Stimulated activated CD8-positive, alpha-beta memory T cell treated with anti-CD3 and anti-CD28 coated beads, Interleukin-7, amount 100 ng/mL, for 24 hours (primary cell): ENCODE results near the gene CT45A5.
A peak's percentile ranks its signal among the peaks of the same experiment; 100 is the strongest.
"Not testable (repeated sequence)": the region's sequence is repeated elsewhere in the genome, so short reads cannot be mapped to it uniquely, and the experiment has no call there.

Experiments used
- DNase-seq: peaks from one replicate; pipeline ENCODE4 v3.0.0-alpha.2; 2020; ENCODE audit warnings: low read depth

The CT45A5 gene

DNA sequence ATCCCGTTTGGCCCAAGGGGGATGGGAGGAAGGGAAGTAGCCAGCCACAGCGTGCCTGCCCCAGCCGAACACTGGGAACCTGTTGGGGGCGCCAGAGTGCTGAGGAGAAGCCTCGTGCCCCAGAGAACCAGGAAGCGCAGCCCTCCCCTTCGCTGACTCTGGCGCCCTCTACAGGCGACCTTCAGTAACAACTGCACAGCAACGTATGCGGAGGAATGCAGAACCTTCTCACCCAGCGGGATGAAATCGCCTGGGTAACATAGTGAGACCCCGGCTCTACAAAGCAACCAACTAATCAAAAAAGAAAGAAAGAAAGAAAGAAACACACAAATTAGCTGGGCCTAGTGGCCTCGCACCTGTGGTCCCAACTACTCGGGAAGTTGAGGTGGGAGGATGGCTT, at the start of gene CT45A5:
Gene CT45A5 (minus strand): TSS at position 101 of the 400 bp plus-strand sequence. CDS start 3,774 bp downstream, outside the sequence.
- not testable (repeated sequence) for DNase-seq

GRCh38 chrX:135819912-135820311, 34.6 kb upstream of the CT45A5 start, which contains the start of gene CT45A2:
CT45A2 (minus strand) TSS chrX:135820012; CDS start chrX:135816265, 3,747 bp downstream.
- DNase-seq, result not testable (repeated sequence)

- DNase-seq, result not testable (repeated sequence)
These were observed 17.4 kb upstream of the CT45A5 start, which contains the start of gene CT45A6 for GRCh38 chrX:135802687-135803086. CT45A6 (minus strand) TSS chrX:135802787; CDS start chrX:135798993, 3,794 bp downstream.

GRCh38 chrX:135768091-135768490, 17.2 kb downstream of the CT45A5 start, which contains the start of gene CT45A3:
CT45A3 (minus strand) TSS chrX:135768191; CDS start chrX:135764444, 3,747 bp downstream.
- DNase-seq, result not testable (repeated sequence)

DNA sequence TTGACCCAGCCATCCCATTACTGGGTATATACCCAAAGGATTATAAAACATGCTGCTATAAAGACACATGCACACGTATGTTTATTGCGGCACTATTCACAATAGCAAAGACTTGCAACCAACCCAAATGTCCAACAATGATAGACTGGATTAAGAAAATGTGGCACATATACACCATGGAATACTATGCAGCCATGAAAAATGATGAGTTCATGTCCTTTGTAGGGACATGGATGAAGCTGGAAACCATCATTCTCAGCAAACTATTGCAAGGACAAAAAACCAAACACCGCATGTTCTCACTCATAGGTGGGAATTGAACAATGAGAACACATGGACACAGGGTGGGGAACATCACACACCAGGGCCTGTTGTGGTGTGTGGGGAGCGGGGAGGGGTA, 40.6 kb downstream of the CT45A5 start:
- DNase-seq, result not testable (repeated sequence)

DNA sequence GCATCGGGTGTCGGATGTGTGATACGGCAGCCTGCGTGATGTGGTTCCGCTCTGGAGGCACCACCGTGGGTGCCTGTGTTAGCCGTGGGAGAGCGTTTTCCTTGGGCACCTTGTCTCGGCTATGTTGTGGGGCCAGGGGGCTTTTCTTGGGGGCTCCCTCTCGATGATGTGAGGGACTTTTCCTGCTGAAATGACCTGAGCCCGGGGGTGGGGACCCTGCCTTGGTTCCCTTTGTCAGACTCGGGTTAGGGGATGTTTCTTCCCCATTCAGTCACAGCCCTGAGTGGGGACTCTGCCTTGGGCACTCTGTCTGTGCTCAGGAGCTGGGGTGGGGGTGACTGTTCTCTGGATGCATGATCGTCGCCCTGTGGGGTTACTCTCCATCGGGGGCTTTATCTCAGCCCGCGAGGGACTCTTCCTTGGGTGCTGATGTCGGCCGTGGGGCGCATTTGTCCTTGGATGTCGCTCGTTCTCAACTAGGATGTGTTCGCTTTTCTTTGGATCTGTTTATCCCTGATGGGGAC, 44.0 kb downstream of the CT45A5 start:
- no peak for DNase-seq

DNA sequence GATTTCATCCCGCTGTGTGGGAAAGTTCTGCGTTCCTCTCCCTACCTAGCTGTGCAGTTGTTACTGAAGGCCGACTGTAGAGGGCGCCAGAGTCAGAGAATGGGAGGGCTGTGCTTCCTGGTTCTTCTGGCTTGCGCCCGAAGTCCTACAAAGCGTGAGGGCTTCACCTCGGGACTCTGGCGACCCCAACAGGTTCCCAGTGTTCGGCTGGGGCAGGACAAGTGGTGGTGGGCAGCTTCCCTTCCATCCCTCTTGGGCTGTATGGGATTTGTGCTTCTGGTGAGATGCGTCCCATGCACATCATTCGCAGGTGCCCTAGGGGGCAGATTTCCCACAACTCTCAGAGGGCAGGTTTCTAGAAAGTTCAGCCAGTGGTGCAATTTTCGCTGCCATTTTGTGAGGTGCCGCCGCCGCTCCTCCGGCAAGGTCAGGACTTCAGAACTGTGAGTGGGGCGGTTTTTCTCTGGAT, 44.6 kb downstream of the CT45A5 start:
- peak; percentile 16 for DNase-seq

GRCh38 chrX:135737366-135738071, 47.8 kb downstream of the CT45A5 start:
- DNase-seq, result no peak

GRCh38 chrX:135734666-135735065, 50.6 kb downstream of the CT45A5 start:
- DNase-seq, result not testable (repeated sequence)
